ENCODE measurements around the gene MBD3L1.

The MBD3L1 gene

GRCh38 chr19:8846819-8847218, 14.6 kb downstream of the MBD3L1 start:
- DNase-seq (no peak), ATAC-seq (no peak)
- H3K36me3 Mint-ChIP-seq (ENCODE audit: low read depth), result no peaks in the 10 kb centered on the region
- no peaks in the 10 kb centered on the region for H3K4me1 Mint-ChIP-seq
- H3K4me3 Mint-ChIP-seq, result no peak overlapping the region
- no peak overlapping the region for H3K27ac Mint-ChIP-seq
- H3K9me3 Mint-ChIP-seq, result peaks cover 4% of the 10 kb centered on the region
- peaks cover 21% of the 10 kb centered on the region for H3K27me3 Mint-ChIP-seq

GRCh38 chr19:8849232-8849631, 17.1 kb downstream of the MBD3L1 start:
- ATAC-seq (no peak), DNase-seq (no peak)
- H3K4me3 Mint-ChIP-seq, result no peak overlapping the region
- H3K27ac Mint-ChIP-seq, result no peak overlapping the region
- H3K9me3 Mint-ChIP-seq, result peaks cover 4% of the 10 kb centered on the region
- no peaks in the 10 kb centered on the region for H3K36me3 Mint-ChIP-seq (ENCODE audit: low read depth)
- H3K4me1 Mint-ChIP-seq, result no peaks in the 10 kb centered on the region
- H3K27me3 Mint-ChIP-seq, result peaks cover 19% of the 10 kb centered on the region

- peaks cover 21% of the 10 kb centered on the region for H3K27me3 Mint-ChIP-seq
- DNase-seq (no peak), ATAC-seq (no peak)
- H3K9me3 Mint-ChIP-seq, result peaks cover 4% of the 10 kb centered on the region
- H3K27ac Mint-ChIP-seq, result no peak overlapping the region
- H3K4me1 Mint-ChIP-seq, result no peaks in the 10 kb centered on the region
- H3K4me3 Mint-ChIP-seq, result no peak overlapping the region
- no peaks in the 10 kb centered on the region for H3K36me3 Mint-ChIP-seq (ENCODE audit: low read depth)
Observed at GRCh38 chr19:8850488-8850887, 18.3 kb downstream of the MBD3L1 start.

- Mint-ChIP-seq H3K36me3 (ENCODE audit: low read depth) (no peaks in the 10 kb centered on the region), H3K4me1 (no peaks in the 10 kb centered on the region), H3K9me3 (no peaks in the 10 kb centered on the region), H3K27ac (no peak overlapping the region), H3K4me3 (no peak overlapping the region), H3K27me3 (peaks cover 19% of the 10 kb centered on the region)
- DNase-seq (no peak), ATAC-seq (no peak)
Observed at GRCh38 chr19:8858260-8858659, 26.1 kb downstream of the MBD3L1 start.

GRCh38 chr19:8866344-8866743, 34.2 kb downstream of the MBD3L1 start:
- Mint-ChIP-seq H3K27me3 (peaks cover 3% of the 10 kb centered on the region), H3K4me1 (no peaks in the 10 kb centered on the region), H3K9me3 (no peaks in the 10 kb centered on the region), H3K27ac (no peak overlapping the region), H3K4me3 (no peak overlapping the region), H3K36me3 (ENCODE audit: low read depth) (no peaks in the 10 kb centered on the region)
- DNase-seq, result no peak
- no peak for ATAC-seq

GRCh38 chr19:8877854-8878705, 45.9 kb downstream of the MBD3L1 start:
- no peak overlapping the region for H3K27ac Mint-ChIP-seq
- H3K27me3 Mint-ChIP-seq, result peaks cover 18% of the 10 kb centered on the region
- H3K36me3 Mint-ChIP-seq (ENCODE audit: low read depth), result no peaks in the 10 kb centered on the region
- no peak for ATAC-seq
- H3K9me3 Mint-ChIP-seq, result peaks cover 19% of the 10 kb centered on the region
- H3K4me3 Mint-ChIP-seq, result no peak overlapping the region
- no peaks in the 10 kb centered on the region for H3K4me1 Mint-ChIP-seq
- no peak for DNase-seq

GRCh38 chr19:8880868-8881488, 48.8 kb downstream of the MBD3L1 start:
- no peak overlapping the region for H3K4me3 Mint-ChIP-seq
- H3K27me3 Mint-ChIP-seq, result peaks cover 16% of the 10 kb centered on the region
- DNase-seq, result no peak
- no peaks in the 10 kb centered on the region for H3K36me3 Mint-ChIP-seq (ENCODE audit: low read depth)
- ATAC-seq, result no peak
- no peak overlapping the region for H3K27ac Mint-ChIP-seq
- peaks cover 19% of the 10 kb centered on the region for H3K9me3 Mint-ChIP-seq
- H3K4me1 Mint-ChIP-seq, result no peaks in the 10 kb centered on the region

GRCh38 chr19:8881512-8881911, 49.3 kb downstream of the MBD3L1 start:
- ATAC-seq, result no peak

GRCh38 chr19:8884416-8884815, 52.2 kb downstream of the MBD3L1 start:
- no peak for ATAC-seq
- Mint-ChIP-seq H3K4me3 (no peak overlapping the region), H3K27ac (no peak overlapping the region), H3K36me3 (ENCODE audit: low read depth) (no peaks in the 10 kb centered on the region), H3K9me3 (peaks cover 5% of the 10 kb centered on the region), H3K4me1 (no peaks in the 10 kb centered on the region), H3K27me3 (peaks cover 2% of the 10 kb centered on the region)
- DNase-seq, result no peak

More at GRCh38 chr19:8881512-8881911, 49.3 kb downstream of the MBD3L1 start:
- Mint-ChIP-seq H3K36me3 (ENCODE audit: low read depth) (no peaks in the 10 kb centered on the region), H3K27me3 (peaks cover 16% of the 10 kb centered on the region), H3K4me1 (no peaks in the 10 kb centered on the region), H3K9me3 (peaks cover 19% of the 10 kb centered on the region), H3K27ac (no peak overlapping the region), H3K4me3 (no peak overlapping the region)
- DNase-seq, result no peak

GRCh38 chr19:8887364-8887763, 55.2 kb downstream of the MBD3L1 start:
- Mint-ChIP-seq H3K9me3 (no peaks in the 10 kb centered on the region), H3K36me3 (ENCODE audit: low read depth) (no peaks in the 10 kb centered on the region), H3K4me3 (no peak overlapping the region), H3K4me1 (no peaks in the 10 kb centered on the region), H3K27ac (no peak overlapping the region), H3K27me3 (peaks cover 2% of the 10 kb centered on the region)
- ATAC-seq (no peak), DNase-seq (no peak)

GRCh38 chr19:8890260-8890659, 58.1 kb downstream of the MBD3L1 start:
- Mint-ChIP-seq H3K9me3 (no peaks in the 10 kb centered on the region), H3K27ac (no peak overlapping the region), H3K27me3 (peaks cover 2% of the 10 kb centered on the region), H3K4me3 (no peak overlapping the region), H3K36me3 (ENCODE audit: low read depth) (no peaks in the 10 kb centered on the region), H3K4me1 (no peaks in the 10 kb centered on the region)
- ATAC-seq (no peak), DNase-seq (no peak)

Data from activated naive CD8-positive, alpha-beta T cell treated with anti-CD3 and anti-CD28 coated beads, Interleukin-2, amount 50 U/mL, for 24 hours (primary cell).